Germinal center (tissue), 1 donor: ENCODE measurements around the gene RPL18A.
A peak's percentile ranks its signal among the peaks of the same experiment; 100 is the strongest.
"Not testable (repeated sequence)": the region's sequence is repeated elsewhere in the genome, so short reads cannot be mapped to it uniquely, and the experiment has no call there.

Experiments
- DNase-seq: peaks from one replicate; pipeline ENCODE4 v3.0.0; 2012; ENCODE audit warnings: mixed read lengths, low spot score

The RPL18A gene

DNA sequence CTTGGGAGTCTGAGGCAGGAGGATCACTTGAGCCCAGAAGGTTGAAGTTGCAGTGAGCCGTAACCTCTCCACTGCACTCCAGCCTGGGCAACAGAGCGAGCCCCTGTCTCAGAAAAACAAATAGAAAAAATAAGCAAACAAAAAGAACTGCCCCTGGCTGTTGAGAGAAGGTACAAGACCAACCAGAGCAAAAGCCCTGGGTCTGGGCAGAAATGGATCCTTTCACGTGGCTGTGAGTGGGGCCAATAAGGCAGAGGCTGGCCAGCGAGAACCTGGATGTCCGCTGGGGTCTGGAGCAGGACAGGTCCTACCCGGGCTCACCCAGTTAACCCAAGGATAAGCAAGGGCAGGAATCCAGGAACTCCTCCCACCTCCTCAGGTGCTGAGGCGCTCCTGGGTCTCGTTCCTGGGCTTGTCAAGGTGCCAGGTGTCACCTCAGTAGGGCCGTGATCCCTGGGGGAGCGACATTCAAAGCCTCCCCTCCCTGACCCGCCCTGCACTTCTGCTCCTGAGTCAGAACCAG, 7.3 kb downstream of the RPL18A start:
- DNase-seq = no peak

- DNase-seq = no peak
Measured at GRCh38 chr19:17868669-17869068, 9.0 kb downstream of the RPL18A start.

DNA sequence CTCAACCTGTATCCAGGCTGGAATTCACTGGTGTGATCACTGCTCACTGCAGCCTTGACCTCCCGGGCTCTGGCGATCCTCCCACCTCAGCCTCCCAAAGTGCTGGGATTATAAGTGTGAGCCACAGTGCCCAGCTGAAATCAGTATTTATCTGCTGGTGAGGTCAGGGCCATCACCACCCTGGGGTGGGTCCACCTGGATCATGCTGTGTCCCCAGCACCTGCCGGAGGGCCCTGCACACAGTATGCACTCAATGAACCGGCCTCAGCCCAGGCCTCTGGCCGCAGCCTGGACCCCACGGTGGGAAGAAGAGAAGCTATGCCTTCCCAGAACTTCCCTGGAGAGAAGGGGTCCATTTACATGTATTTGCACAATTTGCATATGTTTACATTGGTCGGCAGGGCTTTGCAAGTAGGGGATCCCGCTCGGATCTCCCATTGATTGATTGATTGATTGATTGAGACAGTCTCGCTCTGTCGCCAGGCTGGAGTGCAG, 9.5 kb downstream of the RPL18A start:
- DNase-seq = no peak

DNA sequence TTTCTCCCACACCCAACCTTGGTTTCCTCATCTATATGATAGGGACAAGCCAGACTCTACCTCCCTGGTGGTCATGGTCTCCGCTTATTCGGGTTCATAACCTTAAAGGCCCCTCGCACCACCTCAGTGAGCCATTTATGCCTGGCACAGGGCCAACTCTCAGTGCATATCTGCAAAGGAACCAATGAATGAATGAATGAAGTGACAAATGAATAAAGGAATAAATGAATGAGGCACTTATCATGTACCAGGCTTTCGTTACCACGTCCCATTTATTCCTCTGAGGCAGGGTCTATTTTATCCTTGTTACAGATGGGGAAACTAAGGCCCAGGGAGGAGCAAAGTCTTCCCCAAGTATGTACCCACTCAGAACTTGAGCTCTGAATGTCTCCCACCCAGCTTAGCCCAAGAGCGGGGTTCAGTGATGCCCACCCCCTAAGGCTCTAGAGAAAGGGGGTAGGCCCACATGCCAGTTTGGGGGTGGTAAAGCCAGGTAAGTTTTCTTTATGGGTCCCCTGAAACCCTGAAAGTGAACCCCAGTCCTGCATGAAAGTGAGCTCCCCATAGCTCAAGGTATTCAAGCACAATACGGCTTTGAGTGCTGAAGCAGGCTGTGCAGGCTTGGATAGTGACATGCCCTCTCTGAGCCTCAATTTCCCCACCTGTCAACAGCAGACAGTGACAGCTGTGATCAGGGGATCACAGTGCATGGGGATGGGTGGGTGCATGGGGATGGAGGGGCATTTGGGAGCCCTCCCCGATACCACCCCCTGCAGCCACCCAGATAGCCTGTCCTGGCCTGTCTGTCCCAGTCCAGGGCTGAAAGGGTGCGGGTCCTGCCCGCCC, 11.5 kb downstream of the RPL18A start:
- DNase-seq = no peak

- no peak for DNase-seq
Measured at GRCh38 chr19:17871878-17872250, 12.2 kb downstream of the RPL18A start, which contains the start of gene SLC5A5. Gene SLC5A5, plus strand, starts transcription at chr19:17871945. Its CDS starts 375 bp downstream, at chr19:17872320.

DNA sequence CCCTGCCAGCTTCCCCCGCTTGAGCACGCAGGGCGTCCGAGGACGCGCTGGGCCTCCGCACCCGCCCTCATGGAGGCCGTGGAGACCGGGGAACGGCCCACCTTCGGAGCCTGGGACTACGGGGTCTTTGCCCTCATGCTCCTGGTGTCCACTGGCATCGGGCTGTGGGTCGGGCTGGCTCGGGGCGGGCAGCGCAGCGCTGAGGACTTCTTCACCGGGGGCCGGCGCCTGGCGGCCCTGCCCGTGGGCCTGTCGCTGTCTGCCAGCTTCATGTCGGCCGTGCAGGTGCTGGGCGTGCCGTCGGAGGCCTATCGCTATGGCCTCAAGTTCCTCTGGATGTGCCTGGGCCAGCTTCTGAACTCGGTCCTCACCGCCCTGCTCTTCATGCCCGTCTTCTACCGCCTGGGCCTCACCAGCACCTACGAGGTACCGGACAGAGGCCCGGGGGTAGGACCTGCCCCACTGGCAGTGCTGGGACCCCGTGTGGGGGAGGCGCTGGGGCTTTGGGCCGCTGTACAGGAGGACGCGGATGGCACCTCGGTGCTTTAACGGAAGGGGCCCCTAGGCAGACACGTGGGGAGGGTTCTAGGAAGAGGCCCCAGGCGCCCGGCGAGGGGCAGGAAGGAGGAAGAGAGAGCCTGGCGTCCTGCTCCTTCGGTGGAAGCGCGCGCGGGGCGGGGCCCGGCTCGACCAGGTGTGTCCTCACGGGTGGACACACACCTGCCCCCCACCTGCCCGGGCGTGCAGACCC, 12.7 kb downstream of the RPL18A start:
- DNase-seq = no peak

DNA sequence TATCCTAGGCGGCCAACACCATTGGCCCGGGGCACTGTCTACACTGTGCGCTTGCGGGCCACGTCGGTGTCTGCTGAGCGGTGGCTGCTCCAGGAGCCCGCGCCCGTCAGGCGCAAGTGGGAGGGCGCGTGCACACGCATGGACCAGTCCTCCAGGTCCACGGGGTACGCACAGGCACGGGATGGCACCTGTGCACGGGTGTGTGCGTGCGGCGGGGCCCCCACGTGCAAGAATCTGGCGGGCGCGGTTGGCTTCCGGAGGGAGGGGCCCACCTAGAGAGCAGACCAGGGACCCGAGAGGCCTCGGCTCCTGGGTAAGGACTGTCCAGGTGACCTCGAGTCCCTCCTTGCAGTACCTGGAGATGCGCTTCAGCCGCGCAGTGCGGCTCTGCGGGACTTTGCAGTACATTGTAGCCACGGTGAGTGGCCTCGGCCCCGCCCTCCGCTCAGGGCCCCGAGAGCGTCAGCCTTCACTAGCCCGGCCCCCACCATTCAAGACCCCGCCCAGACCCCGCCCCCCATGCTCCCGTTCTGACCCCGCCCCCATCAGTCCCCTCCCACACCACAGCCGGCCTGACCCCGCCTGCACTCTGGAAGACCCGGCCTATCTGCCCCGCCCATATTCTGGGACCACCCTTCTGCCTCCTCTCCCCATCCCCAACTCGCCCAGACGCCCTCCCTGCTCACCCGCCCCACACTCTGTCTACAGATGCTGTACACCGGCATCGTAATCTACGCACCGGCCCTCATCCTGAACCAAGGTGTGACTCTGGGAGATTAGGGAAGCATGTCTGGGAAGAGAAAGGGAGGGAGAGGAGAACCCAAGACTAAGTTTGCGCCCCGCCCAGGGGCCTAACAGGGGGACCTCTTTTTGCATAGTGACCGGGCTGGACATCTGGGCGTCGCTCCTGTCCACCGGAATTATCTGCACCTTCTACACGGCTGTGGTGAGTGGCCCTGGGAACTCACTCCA, 14.4 kb downstream of the RPL18A start:
- peak; percentile 90 for DNase-seq

DNA sequence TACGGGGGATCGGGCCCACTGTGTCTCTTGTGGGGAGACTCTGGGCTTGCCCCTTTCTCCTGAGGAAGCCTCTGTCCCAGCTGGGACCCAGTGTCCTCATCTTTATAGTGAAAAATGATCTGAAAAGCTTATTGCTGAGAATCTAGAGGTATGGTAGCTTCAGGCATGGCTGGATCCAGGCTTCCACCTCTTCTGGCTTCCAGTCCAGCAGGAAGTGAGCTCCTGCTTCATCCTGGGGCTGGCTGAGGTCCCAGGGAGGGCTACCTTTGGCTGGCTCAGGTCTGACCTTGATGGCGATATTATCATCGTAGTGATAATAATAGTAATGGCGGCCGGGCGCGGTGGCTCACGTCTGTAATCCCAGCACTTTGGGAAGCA, 15.0 kb downstream of the RPL18A start:
- DNase-seq = no peak

DNA sequence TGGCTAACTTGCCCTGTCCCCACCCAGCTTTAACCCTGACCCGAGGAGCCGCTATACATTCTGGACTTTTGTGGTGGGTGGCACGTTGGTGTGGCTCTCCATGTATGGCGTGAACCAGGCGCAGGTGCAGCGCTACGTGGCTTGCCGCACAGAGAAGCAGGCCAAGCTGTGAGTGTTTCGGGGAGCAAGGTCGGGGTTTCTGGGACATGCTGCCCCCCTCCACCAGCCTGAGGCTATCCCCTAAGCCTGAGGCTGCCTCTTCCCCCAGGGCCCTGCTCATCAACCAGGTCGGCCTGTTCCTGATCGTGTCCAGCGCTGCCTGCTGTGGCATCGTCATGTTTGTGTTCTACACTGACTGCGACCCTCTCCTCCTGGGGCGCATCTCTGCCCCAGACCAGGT, 18.0 kb downstream of the RPL18A start:
- no peak for DNase-seq

DNA sequence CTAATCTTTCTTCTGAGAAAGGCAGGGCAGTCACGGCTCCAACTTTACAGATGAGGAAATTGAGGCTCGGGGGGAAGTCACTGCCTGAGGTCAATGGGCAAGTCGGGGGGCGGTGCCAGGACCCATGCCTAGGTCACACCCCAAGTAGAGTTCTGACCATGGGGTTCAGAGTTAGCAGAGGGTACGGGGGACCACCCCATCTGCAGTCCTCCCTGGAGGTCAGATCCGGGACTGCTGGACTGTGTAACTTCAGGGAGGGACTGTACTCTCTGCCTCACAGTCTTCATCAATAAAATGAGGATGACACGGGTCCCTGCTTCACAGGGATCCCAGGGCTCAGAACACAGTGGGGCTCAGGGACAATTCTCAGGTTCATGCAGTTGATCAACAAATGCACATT, 19.8 kb downstream of the RPL18A start:
- DNase-seq = no peak

DNA sequence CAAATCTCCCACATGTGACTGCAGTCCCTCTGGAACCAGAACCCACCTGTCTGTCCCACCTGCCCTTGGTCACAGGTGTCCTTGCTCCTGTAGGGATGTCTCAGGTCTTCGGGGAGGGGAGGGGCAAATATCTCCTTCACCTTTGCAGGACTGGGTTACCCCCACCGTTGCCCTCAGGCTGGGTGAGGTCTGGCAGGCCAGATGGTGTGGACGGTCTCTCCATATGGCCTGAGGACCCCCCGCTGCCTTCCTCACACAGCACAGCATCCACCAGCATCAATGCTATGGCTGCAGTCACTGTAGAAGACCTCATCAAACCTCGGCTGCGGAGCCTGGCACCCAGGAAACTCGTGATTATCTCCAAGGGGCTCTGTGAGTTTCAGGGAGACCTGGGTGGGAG, 22.0 kb downstream of the RPL18A start:
- no peak for DNase-seq

GRCh38 chr19:17883627-17884410, 24.1 kb downstream of the RPL18A start:
- DNase-seq = peak; percentile 3

GRCh38 chr19:17886515-17886914, 26.8 kb downstream of the RPL18A start:
- no peak for DNase-seq

- DNase-seq = not testable (repeated sequence)
Measured at GRCh38 chr19:17887221-17887620, 27.5 kb downstream of the RPL18A start.

DNA sequence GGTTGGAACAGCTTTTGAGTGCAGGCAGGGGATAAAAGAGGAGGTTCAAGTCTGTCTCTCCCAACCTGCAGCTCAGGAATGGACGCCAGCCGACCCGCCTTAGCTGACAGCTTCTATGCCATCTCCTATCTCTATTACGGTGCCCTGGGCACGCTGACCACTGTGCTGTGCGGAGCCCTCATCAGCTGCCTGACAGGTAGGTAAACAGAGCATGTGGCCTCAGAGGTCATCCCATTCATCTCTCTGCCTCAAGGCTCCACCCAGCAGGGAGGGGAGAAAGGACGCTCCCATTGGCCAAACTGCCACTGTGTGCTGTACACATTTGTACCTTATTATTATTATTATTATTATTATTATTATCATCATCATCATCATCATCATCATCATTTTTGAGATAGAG, 28.6 kb downstream of the RPL18A start:
- DNase-seq = no peak

DNA sequence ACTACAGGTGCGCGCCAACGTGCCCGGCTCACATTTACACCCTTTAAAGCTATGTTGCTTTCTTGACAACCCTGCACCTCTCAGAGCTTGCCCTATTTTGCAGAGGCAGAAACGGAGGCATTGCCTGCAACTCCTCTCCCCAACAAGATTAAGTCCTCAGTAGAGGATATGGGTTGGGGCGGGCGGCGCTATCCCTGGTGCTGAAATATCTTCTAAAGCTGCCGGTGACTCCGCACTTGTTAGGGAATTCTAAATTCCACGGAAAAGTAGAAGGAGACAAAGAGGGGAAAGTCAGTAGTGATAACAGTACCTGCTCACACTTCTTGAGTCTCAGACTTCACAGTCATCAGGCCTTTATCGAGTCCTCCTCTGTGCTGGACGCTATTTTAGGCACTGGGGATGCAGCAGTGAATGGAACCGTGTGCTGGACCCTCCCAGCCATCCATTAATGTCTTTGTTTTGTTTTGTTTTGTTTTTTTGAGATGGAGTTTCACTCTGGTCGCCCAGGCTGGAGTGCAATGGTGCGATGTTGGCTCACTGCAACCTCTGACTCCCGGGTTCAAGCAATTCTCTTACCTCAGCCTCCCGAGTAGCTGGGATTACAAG, 30.0 kb downstream of the RPL18A start:
- no peak for DNase-seq

- DNase-seq = no peak
Measured at GRCh38 chr19:17893766-17894165, 34.1 kb downstream of the RPL18A start.

- no peak for DNase-seq
Measured at GRCh38 chr19:17902701-17903100, 43.0 kb downstream of the RPL18A start.

DNA sequence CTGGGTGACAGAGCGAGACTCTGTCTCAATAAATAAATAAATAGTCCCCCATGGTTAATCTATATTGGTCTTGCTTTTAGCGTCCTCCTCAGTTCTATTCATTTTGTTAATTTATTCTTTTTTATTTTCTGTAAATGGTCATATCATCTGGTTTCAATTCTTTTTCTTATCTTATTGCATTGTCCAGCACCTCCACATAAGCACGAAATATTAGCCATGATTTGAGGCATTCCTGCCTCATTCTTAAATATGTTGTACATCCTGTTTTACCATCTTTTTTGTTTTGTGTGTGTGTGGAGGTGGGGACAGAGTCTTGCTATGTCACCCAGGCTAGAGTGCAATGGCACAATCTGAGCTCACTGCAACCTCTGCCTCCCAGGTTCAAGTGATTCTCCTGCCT, 48.5 kb downstream of the RPL18A start:
- no peak for DNase-seq

- DNase-seq = no peak
Measured at GRCh38 chr19:17909003-17909732, 49.5 kb downstream of the RPL18A start.
